Loucy (cell line): ENCODE data around the gene MDFI.
A peak's percentile ranks its signal among the peaks of the same experiment; 100 is the strongest.

ENCODE experiments used
- H2AFZ ChIP-seq: fragments of 200-600 bp; sonication (generic); 2 replicates; pipeline ENCODE4 v1.6.0; 2016; ENCODE audit warnings: antibody characterized with exemption, mild to moderate bottlenecking, low read length, moderate library complexity
- H3F3A ChIP-seq: fragments of 200-600 bp; 2 replicates; pipeline ENCODE4 v1.6.0; 2016; ENCODE audit warnings: antibody characterized with exemption, low read depth, mild to moderate bottlenecking
- H3K27me3 ChIP-seq: fragments of 200-600 bp; sonication (generic); 2 replicates; pipeline ENCODE4 v1.6.1; 2014; ENCODE audit warnings: low read length, mild to moderate bottlenecking; ENCODE audit not compliant: insufficient read depth, poor library complexity, severe bottlenecking
- H3K36me3 ChIP-seq: fragments of 200-600 bp; sonication (generic); 2 replicates; pipeline ENCODE4 v1.6.1; 2016; ENCODE audit warnings: low read length; ENCODE audit not compliant: insufficient read depth
- H3K4me1 ChIP-seq: fragments of 200-600 bp; sonication (generic); 2 replicates; pipeline ENCODE4 v1.5.1; 2014; ENCODE audit warnings: low read length, mild to moderate bottlenecking; ENCODE audit not compliant: insufficient read depth, poor library complexity, severe bottlenecking
- H3K4me2 ChIP-seq: fragments of 200-600 bp; sonication (generic); 2 replicates; pipeline ENCODE4 v1.6.0; 2014; ENCODE audit warnings: antibody characterized with exemption, low read length, low read depth, mild to moderate bottlenecking; ENCODE audit not compliant: poor library complexity, severe bottlenecking
- H3K4me3 ChIP-seq: fragments of 200-600 bp; sonication (generic); 2 replicates; pipeline ENCODE4 v1.5.1; 2014; ENCODE audit warnings: low read length, mild to moderate bottlenecking, mixed read lengths; ENCODE audit not compliant: poor library complexity, severe bottlenecking
- H3K79me2 ChIP-seq: fragments of 200-600 bp; sonication (generic); 2 replicates; pipeline ENCODE4 v1.6.1; 2014; ENCODE audit warnings: low read length; ENCODE audit not compliant: insufficient read depth
- H3K9ac ChIP-seq: fragments of 200-600 bp; sonication (generic); 2 replicates; pipeline ENCODE4 v1.6.0; 2014; ENCODE audit warnings: mild to moderate bottlenecking, low read depth, low read length, moderate library complexity; ENCODE audit not compliant: poor library complexity, severe bottlenecking
- H3K9me2 ChIP-seq: fragments of 200-600 bp; sonication (generic); replicated peaks from 2 replicates; pipeline ENCODE4 v1.6.1; 2016; ENCODE audit warnings: low read depth, low read length, mixed read lengths
- H3K9me3 ChIP-seq: fragments of 200-600 bp; sonication (generic); 2 replicates; pipeline ENCODE4 v1.6.1; 2014; ENCODE audit warnings: mild to moderate bottlenecking, antibody characterized with exemption, low read length, low read depth; ENCODE audit not compliant: insufficient read depth
- H4K20me1 ChIP-seq: fragments of 200-600 bp; sonication (generic); 2 replicates; pipeline ENCODE4 v1.6.0; 2014; ENCODE audit warnings: antibody characterized with exemption, low read length, mild to moderate bottlenecking; ENCODE audit not compliant: insufficient read depth, poor library complexity, severe bottlenecking
- EZH2phosphoT487 ChIP-seq: fragments of 200-600 bp; IDR thresholded peaks from 2 replicates; pipeline ENCODE4 v1.6.1; 2018; ENCODE audit warnings: antibody characterized with exemption, mild to moderate bottlenecking, moderate library complexity, borderline replicate concordance
- TF ChIP-seq, protein P1 (sequence below): fragments of 200-600 bp; sonication (generic); conservative IDR thresholded peaks from 2 replicates; pipeline ENCODE4 v1.5.1; 2014; ENCODE audit warnings: mild to moderate bottlenecking, antibody characterized with exemption, low read length

MDFI gene

DNA sequence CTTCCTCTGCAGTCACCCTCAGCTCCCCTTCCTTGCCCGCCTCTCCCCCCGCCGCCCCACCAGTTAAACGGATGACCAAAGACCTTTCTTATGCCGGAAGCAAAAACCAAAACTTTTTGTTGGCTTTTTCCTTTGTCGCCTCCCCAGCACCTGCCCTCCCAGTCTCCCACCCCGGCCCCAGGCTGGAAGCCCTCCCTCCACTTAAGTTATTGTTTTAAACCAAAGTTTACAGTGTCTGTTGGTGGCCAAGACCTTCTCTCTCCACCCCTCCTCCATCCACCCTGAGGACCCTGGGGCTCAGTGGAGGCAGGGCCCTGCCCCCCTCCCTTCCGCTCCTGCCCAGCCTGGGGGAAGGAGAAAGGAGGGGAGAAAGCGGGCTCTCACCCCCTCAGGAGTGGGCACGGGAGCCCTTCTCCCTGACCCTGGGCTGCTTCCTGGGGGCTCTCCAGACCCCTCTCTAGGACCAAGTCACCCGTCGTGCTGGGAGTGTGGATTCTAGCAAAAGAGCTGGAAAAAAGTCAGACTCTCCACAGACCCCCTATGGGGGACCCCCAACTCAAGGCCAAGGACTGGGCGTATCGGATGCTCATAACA, 38.3 kb upstream of the MDFI start:
- no peaks in the 10 kb centered on the region for H3K9me2 ChIP-seq
- peak overlapping the region; percentile 99 for H3K9ac ChIP-seq
- H3K9me3 ChIP-seq, result no peaks in the 10 kb centered on the region
- H2AFZ ChIP-seq, result no peak overlapping the region
- H3F3A ChIP-seq, result peaks cover 6% of the 10 kb centered on the region; the same call in 1 of the 2 replicates
- peak overlapping the region; percentile 85 for H3K4me3 ChIP-seq
- peaks cover 6% of the 10 kb centered on the region; the same call in 1 of the 2 replicates for H3K36me3 ChIP-seq
- H4K20me1 ChIP-seq, result no peaks in the 10 kb centered on the region
- peaks cover 61% of the 10 kb centered on the region for H3K4me1 ChIP-seq
- peak overlapping the region; percentile 78 for H3K4me2 ChIP-seq
- H3K79me2 ChIP-seq, result peaks cover 36% of the 10 kb centered on the region
- no peaks in the 10 kb centered on the region for H3K27me3 ChIP-seq
- TF ChIP-seq, protein P1, sequence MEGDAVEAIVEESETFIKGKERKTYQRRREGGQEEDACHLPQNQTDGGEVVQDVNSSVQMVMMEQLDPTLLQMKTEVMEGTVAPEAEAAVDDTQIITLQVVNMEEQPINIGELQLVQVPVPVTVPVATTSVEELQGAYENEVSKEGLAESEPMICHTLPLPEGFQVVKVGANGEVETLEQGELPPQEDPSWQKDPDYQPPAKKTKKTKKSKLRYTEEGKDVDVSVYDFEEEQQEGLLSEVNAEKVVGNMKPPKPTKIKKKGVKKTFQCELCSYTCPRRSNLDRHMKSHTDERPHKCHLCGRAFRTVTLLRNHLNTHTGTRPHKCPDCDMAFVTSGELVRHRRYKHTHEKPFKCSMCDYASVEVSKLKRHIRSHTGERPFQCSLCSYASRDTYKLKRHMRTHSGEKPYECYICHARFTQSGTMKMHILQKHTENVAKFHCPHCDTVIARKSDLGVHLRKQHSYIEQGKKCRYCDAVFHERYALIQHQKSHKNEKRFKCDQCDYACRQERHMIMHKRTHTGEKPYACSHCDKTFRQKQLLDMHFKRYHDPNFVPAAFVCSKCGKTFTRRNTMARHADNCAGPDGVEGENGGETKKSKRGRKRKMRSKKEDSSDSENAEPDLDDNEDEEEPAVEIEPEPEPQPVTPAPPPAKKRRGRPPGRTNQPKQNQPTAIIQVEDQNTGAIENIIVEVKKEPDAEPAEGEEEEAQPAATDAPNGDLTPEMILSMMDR, result no peak
- no peak for TF ChIP-seq EZH2phosphoT487

DNA sequence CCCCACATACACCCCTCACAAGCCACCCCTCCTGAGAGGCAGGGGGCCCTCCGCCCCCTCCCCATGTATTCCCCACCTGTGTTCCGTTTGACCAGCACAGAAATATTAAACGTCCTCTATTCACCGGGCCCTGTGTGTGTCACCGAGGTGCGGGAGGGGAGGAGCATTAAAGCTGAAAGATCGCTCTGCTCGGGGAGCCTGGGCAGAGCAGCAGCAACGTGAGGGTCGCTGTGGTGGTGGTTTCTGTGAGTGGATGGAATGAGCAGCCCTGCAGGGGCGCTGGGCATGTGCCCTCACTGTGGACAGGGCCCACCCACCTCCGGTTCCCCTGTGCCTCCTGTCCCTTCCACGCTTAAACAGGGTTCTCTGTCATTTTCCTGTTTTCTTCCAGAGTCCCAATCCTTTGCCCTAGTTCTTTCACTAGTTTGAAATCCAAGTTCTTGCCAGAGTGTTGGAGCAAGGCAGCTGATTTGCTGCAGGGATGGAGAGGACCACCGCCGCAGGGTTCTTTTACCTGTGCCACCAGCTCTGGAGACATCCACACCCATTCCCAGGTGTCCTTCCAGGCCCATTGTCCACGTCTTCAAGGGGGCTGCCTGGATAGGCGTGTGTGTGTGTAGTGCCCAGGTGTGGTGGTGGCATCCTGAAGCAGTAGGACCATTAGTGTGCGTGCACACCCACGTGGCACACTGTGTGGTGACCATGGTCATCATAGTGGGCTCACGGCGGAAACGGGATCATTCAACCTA, 37.6 kb upstream of the MDFI start:
- Histone ChIP-seq H3K4me2 (peak overlapping the region; percentile 78), H4K20me1 (no peaks in the 10 kb centered on the region), H3K79me2 (peaks cover 36% of the 10 kb centered on the region), H3K4me1 (peaks cover 61% of the 10 kb centered on the region), H3K9me2 (no peaks in the 10 kb centered on the region), H3K36me3 (peaks cover 6% of the 10 kb centered on the region; the same call in 1 of the 2 replicates), H2AFZ (no peak overlapping the region), H3K4me3 (peak overlapping the region; percentile 85), H3K27me3 (no peaks in the 10 kb centered on the region), H3F3A (peaks cover 6% of the 10 kb centered on the region; the same call in 1 of the 2 replicates), H3K9me3 (no peaks in the 10 kb centered on the region), H3K9ac (peak overlapping the region; percentile 99)
- TF ChIP-seq EZH2phosphoT487, result no peak
- TF ChIP-seq, protein P1, result no peak

DNA sequence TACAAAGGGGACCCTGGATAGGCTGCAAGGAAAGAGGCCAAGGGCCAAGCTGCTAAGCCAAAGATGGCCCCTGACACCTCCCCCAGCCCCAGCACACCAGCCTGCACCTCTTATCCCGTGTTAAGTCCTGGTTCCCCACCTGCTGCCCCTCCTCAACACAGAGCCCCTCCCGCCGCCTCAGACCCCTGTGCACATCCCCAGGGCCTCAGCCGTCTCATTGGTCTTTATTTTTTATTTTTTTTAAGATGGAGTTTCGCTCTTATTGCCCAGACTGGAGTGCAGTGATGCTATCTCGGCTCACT, 37.1 kb upstream of the MDFI start:
- H3K27me3 ChIP-seq, result no peaks in the 10 kb centered on the region
- TF ChIP-seq, protein P1, result no peak
- no peak for TF ChIP-seq EZH2phosphoT487
- peaks cover 6% of the 10 kb centered on the region; the same call in 1 of the 2 replicates for H3F3A ChIP-seq
- peaks cover 4% of the 10 kb centered on the region; the same call in 1 of the 2 replicates for H3K36me3 ChIP-seq
- no peak overlapping the region for H2AFZ ChIP-seq
- peak overlapping the region; percentile 99 for H3K9ac ChIP-seq
- no peaks in the 10 kb centered on the region for H3K9me2 ChIP-seq
- H3K4me3 ChIP-seq, result peak overlapping the region; percentile 85
- peaks cover 61% of the 10 kb centered on the region for H3K4me1 ChIP-seq
- H3K9me3 ChIP-seq, result no peaks in the 10 kb centered on the region
- H4K20me1 ChIP-seq, result no peaks in the 10 kb centered on the region
- H3K79me2 ChIP-seq, result peaks cover 36% of the 10 kb centered on the region
- peak overlapping the region; percentile 78 for H3K4me2 ChIP-seq
